Duodenal mucosa (tissue), 2 donors: ENCODE measurements around the gene PALS2.

ENCODE experiments used
- H3K27ac ChIP-seq: one replicate; pipeline ENCODE4 v1.7.0; 2013; ENCODE audit warnings: low read depth, low read length
- H3K27me3 ChIP-seq, 2 donors: one replicate each; pipeline ENCODE4 v1.7.0; 2013; ENCODE audit warnings: low read length in 2 of 2, control low read depth in 1 of 2; ENCODE audit not compliant: insufficient read depth in 2 of 2, control insufficient read depth in 1 of 2
- H3K36me3 ChIP-seq, 2 donors: one replicate each; pipeline ENCODE4 v1.7.0; 2013; ENCODE audit warnings: low read length in 2 of 2, control low read depth in 1 of 2; ENCODE audit not compliant: insufficient read depth in 2 of 2, control insufficient read depth in 1 of 2
- H3K4me1 ChIP-seq, 2 donors: one replicate each; pipeline ENCODE4 v1.7.0; 2013; ENCODE audit warnings: low read length in 2 of 2, control low read depth in 1 of 2; ENCODE audit not compliant: insufficient read depth in 2 of 2, control insufficient read depth in 1 of 2
- H3K4me3 ChIP-seq, 2 donors: one replicate each; pipeline ENCODE4 v1.7.0; 2013; ENCODE audit warnings: low read length in 2 of 2, low read depth in 1 of 2
- H3K9ac ChIP-seq, 2 donors: one replicate each; pipeline ENCODE4 v1.7.0; 2013; ENCODE audit warnings: low read length in 2 of 2, low read depth in 1 of 2
- H3K9me3 ChIP-seq, 2 donors: one replicate each; pipeline ENCODE4 v1.7.0; 2013; ENCODE audit warnings: low read length in 2 of 2, control low read depth in 1 of 2; ENCODE audit not compliant: control insufficient read depth in 1 of 2

Gene PALS2

DNA sequence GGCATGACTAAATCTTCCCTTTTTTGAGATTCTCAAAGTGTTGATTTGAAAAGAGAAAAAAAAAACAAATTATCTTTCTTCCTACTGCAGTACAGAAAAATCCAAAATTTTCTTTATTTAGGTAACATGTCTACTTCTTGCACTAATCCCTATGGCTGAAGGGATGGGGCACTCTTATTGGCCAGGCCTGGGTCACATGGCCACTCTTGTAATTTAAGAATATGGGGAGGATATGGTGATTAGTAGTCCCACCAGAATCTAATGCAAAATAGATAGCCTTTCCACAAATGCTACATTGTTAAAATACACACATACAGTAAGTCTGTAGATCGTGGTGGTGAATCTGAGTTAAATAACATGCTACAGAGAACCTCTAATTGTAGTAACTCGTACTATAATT is 7.0 kb upstream of the PALS2 start:
- no peaks in the 10 kb centered on the region for H3K4me1 ChIP-seq

DNA sequence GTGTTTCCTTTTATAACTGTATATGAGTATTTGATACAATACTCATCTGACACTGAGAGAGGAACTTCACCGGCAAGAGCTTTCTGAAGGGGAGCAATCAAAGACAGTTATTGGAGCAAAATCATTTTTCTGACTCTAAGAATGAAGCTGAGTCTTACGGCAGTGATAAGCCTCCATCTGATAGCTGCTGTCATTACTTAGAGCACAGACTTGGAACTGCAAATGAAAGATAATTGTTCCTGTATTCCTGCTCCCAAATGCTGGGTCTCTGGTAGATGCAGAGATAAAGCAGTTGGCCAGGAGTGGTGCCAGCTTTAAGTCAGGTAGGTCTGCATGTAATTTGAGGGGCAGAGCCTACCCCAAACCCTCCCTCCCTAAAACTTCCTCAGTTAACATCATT is 2.3 kb upstream of the PALS2 start:
- Histone ChIP-seq H3K36me3 (no peaks in the 10 kb centered on the region), H3K4me1 (peaks cover 6 to 9% of the 10 kb centered on the region in 2 donors), H3K9ac (no peak overlapping the region), H3K4me3 (no peak overlapping the region), H3K27ac (no peak overlapping the region), H3K27me3 (peaks cover 5 to 39% of the 10 kb centered on the region in 2 donors), H3K9me3 (no peaks in the 10 kb centered on the region)

More for the DNA sequence above, 7.0 kb upstream of the PALS2 start:
- Histone ChIP-seq H3K36me3 (no peaks in the 10 kb centered on the region), H3K9ac (no peak overlapping the region), H3K4me3 (no peak overlapping the region), H3K9me3 (no peaks in the 10 kb centered on the region), H3K27me3 (peaks cover 1 to 29% of the 10 kb centered on the region in 2 donors), H3K27ac (no peak overlapping the region)

DNA sequence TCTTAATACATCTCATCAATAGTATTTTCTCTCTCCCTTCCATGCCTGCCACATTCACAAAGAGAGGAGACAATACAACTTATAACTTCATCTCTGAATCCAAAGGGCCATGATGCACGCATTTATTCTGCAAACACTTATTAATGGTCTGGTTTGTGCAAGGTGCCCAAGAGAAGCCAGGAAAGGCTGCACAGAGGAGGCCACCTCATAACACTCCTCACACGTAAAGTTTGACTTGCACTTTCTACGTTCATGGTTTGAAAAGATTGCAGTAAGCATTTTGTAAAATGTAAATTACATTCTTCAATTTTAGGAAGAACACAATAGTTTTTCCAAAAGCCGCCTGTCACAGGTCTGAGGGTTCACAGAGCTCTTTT is 1.2 kb upstream of the PALS2 start:
- Histone ChIP-seq H3K4me3 (no peak overlapping the region), H3K27me3 (peaks cover 5 to 39% of the 10 kb centered on the region in 2 donors), H3K9me3 (no peaks in the 10 kb centered on the region), H3K36me3 (no peaks in the 10 kb centered on the region), H3K27ac (no peak overlapping the region), H3K9ac (no peak overlapping the region), H3K4me1 (peaks cover 10 to 20% of the 10 kb centered on the region in 2 donors)

DNA sequence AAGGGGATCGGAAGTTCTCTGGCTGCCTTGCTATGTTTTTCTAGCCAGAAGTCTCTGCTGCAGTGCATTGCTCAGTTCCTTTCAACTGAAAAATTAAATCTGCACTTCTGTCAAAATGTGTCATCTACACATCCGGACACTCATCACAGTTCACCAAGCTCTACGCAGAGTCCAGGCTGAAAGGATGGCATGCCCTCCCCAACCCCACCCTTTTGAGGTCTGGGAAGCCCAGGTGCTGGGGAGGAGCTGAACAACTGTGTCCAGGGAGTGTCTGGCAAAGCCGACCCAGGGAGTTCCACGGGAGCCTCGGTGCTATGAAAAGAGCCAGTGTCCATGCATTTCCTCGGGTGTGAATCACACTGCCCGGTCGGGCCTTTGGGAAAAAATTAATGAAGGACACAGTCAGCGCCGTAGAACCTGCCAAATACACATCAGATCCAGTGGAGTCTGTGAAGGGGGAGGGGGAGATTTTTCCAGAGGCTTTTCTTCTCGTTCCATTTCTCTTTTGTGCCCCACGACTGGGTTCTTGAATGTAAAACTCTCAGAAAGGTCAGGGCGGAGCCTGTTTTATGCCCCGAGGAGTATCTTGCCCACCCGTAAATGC is 757 bp upstream of the PALS2 start:
- Histone ChIP-seq H3K27me3 (peaks cover 5 to 39% of the 10 kb centered on the region in 2 donors), H3K4me3 (peak overlapping the region; percentile 78 to 88), H3K27ac (no peak overlapping the region), H3K4me1 (peaks cover 10 to 24% of the 10 kb centered on the region in 2 donors), H3K9ac (peak overlapping the region; percentile 40 to 65), H3K9me3 (no peaks in the 10 kb centered on the region), H3K36me3 (no peaks in the 10 kb centered on the region)

DNA sequence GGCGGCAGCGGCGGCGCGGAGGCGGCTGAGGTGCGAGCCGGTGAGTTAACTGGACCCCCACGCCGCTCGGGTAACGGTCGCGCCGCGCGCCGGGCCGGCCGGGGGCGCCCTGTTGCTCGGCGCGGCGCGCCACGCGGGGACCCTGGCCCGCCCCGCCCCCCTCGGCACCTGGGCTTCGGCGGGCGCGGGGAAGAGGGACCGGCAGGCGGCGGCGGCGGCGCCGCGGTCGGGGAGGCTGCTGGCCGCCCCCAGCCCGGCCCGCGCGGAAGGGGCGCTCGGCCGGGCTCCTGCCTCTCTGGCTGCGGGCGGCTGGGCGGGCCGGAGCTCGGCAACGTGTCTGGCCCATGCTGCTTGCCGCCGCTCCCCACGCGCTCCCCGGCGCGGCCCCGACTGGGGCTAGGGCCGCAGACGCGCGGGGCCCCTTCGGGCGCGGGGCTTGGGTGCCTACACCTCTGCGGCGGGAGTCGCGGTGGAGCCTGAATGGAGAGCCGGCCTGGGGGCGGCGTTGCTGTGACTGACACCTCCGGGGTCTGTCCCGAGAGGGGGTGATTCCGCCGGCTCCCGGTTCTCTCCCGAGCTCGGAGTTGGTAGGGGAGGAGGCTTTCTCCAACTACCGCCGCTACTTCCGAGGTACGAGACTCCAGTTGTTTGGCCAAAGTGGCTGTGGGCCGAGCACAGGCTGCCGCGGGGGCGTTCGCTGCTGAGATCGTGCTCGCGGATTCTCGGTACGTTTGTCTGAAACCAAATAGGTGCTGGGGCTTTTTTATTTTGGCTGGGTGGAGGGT is 494 bp downstream of the PALS2 start:
- Histone ChIP-seq H3K4me3 (peak overlapping the region; percentile 74 to 88), H3K9ac (peak overlapping the region; percentile 55 to 61), H3K36me3 (no peaks in the 10 kb centered on the region), H3K9me3 (no peaks in the 10 kb centered on the region), H3K27me3 (peaks cover 5 to 33% of the 10 kb centered on the region in 2 donors), H3K27ac (no peak overlapping the region), H3K4me1 (peaks cover 13 to 26% of the 10 kb centered on the region in 2 donors)

DNA sequence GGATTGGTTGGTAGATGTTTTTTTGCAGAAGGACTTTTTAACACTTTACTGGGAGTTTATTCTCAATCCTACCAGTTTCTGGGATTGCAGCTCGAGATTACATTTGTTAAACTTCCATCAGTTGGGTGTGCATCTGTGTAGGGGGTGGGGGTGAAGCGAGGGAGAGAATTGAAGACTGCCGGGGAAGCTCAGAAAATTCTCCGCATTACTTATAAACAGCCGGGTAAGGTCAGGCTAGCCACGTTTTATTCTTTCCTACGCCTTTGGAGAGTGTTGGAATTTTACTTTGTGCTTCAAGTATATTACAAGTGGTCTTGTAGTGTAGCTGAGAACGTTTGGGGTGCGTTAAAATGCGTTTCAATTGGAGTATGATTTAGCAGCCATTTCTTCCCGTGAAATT is 1.1 kb downstream of the PALS2 start:
- Histone ChIP-seq H3K9me3 (no peaks in the 10 kb centered on the region), H3K9ac (peak overlapping the region; percentile 55 to 61), H3K4me3 (peak overlapping the region; percentile 74 to 88), H3K4me1 (peaks cover 13 to 29% of the 10 kb centered on the region in 2 donors), H3K27me3 (peaks cover 5 to 29% of the 10 kb centered on the region in 2 donors), H3K27ac (no peak overlapping the region), H3K36me3 (no peaks in the 10 kb centered on the region)

DNA sequence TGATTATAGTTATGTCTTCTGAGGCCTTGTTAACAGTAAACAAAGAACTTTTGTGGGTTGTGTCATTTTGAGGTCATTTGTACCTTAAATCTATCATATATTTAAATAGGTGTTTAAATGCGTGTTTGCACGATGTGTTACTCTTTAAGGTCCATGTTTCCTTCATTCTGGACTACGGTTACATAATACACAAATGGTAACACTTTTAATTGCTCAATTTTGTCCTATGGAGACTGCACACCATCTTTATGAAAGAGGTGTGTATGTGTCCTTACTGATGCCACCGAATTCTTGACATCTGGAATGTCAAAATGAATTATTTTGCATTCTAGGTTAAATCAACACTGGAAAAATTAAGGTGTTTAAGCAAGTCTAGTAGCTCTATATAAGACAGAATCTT is 1.7 kb downstream of the PALS2 start:
- peaks cover 13 to 29% of the 10 kb centered on the region in 2 donors for H3K4me1 ChIP-seq
- no peak overlapping the region for H3K9ac ChIP-seq
- H3K4me3 ChIP-seq: peak overlapping the region; percentile 74 to 88
- H3K27ac ChIP-seq: no peak overlapping the region
- no peaks in the 10 kb centered on the region for H3K36me3 ChIP-seq
- no peaks in the 10 kb centered on the region for H3K9me3 ChIP-seq
- H3K27me3 ChIP-seq: peaks cover 5 to 23% of the 10 kb centered on the region in 2 donors

DNA sequence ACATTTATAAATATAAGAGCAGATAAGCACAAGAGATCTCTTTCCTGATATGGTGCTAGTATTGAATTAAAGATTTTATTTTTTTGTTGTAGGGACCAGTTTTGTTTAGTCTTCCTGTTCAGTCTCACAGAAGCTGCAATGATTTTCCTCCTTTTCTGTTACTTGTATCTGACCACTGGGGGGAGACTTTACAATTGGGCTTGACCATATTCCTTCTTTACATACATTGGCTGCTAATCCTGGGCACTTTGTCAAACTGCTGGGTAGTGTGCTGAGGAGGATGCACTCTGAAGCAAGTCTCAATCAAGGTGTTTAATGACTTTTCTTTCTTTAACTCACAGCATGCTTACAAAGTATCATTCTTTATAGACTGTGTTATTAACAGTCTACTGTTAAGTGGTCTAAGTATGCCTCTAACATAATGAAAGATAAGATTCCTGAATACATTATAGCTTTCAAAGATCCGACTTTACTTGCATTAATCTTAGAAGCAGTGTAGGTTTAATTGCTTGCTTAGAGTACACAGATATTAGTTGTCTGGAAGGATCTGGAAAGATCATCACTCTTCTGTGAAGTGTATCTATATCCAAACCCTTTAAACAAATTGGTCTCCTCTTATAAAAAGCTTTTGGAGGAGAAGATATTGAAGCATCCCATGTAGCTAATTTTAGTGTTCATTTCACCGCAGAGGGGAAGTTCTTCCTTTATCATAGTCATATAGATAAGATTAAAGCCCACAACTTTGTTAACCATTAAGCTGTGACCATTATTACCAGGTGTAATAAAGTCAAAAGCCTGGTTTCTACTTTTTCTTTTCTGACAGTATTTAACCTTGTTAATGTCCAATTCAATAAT is 3.1 kb downstream of the PALS2 start:
- Histone ChIP-seq H3K27ac (no peak overlapping the region), H3K9ac (no peak overlapping the region), H3K9me3 (no peaks in the 10 kb centered on the region), H3K27me3 (peaks cover 3 to 9% of the 10 kb centered on the region in 2 donors), H3K4me1 (peaks cover 13 to 36% of the 10 kb centered on the region in 2 donors), H3K36me3 (no peaks in the 10 kb centered on the region), H3K4me3 (no peak overlapping the region)

DNA sequence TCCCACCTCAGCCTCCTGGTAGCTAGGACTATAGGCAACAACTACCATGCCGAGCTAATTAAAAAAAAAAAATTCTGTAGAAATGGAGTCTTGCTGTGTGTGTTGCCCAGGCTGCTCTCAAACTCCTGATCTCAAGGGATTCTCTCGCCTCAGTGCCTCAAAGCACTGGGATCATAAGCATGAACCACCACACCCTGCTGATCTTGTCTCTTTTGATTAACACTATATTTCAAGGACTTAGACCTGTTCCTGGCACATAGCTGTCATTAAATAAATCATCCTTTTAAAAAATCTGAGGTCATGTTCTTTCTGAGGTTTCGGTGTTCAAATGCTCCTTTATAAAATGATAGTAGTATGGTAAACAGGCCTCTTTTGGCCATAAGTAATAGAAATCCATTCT is 4.8 kb downstream of the PALS2 start:
- H3K9me3 ChIP-seq: no peaks in the 10 kb centered on the region
- peaks cover 0 to 5% of the 10 kb centered on the region in 2 donors for H3K27me3 ChIP-seq
- no peak overlapping the region for H3K4me3 ChIP-seq
- no peak overlapping the region for H3K9ac ChIP-seq
- H3K36me3 ChIP-seq: no peaks in the 10 kb centered on the region
- H3K27ac ChIP-seq: no peak overlapping the region
- H3K4me1 ChIP-seq: peaks cover 13 to 36% of the 10 kb centered on the region in 2 donors
